SK-N-MC (cell line): ENCODE measurements around the gene STK39.

Source experiments
- DNase-seq: peaks from one replicate; pipeline ENCODE4 v3.0.0-alpha.2; 2011; ENCODE audit warnings: low read depth, low spot score
- H3K27ac ChIP-seq: fragments of 200-600 bp; sonication (generic); 2 replicates; pipeline ENCODE4 v1.5.1; 2016; ENCODE audit warnings: mixed run types
- H3K36me3 ChIP-seq: fragments of 200-600 bp; sonication (generic); 2 replicates; pipeline ENCODE4 v1.6.1; 2017; ENCODE audit warnings: antibody characterized with exemption, low read length, mixed read lengths; ENCODE audit not compliant: insufficient read depth
- H3K4me3 ChIP-seq: fragments of 200-600 bp; sonication (generic); 2 replicates; pipeline ENCODE4 v1.5.1; 2016
- H3K9ac ChIP-seq: fragments of 200-600 bp; sonication (generic); 2 replicates; pipeline ENCODE4 v1.8.0; 2017; ENCODE audit warnings: mixed run types, mixed read lengths; ENCODE audit not compliant: insufficient read length
- H3K9me3 ChIP-seq: fragments of 200-600 bp; sonication (generic); 2 replicates; pipeline ENCODE4 v1.6.1; 2017; ENCODE audit warnings: low read depth, mild to moderate bottlenecking, antibody characterized with exemption, low read length, moderate library complexity, mixed read lengths
- EZH2 ChIP-seq: fragments of 200-600 bp; sonication (generic); IDR thresholded peaks from one replicate; pipeline ENCODE4 v1.6.1; 2017; ENCODE audit warnings: antibody characterized with exemption
- FOXP2 ChIP-seq: optimal IDR thresholded peaks from 2 replicates; pipeline ENCODE3; 2011; ENCODE audit warnings: mild to moderate bottlenecking, moderate library complexity; ENCODE audit not compliant: insufficient read depth; ENCODE audit errors: extremely low read length, control extremely low read depth
- POLR2AphosphoS5 ChIP-seq: IDR thresholded peaks from 2 replicates; pipeline ENCODE4 v1.6.1; 2012; ENCODE audit warnings: mild to moderate bottlenecking, low read depth, low read length, borderline replicate concordance

STK39 gene

GRCh38 chr2:168079236-168079635 lies 168.2 kb downstream of the STK39 start:
- DNase-seq = no peak
- no peaks in the 10 kb centered on the region for H3K36me3 ChIP-seq
- TF ChIP-seq POLR2AphosphoS5 (no peak), FOXP2 (no peak)

DNA sequence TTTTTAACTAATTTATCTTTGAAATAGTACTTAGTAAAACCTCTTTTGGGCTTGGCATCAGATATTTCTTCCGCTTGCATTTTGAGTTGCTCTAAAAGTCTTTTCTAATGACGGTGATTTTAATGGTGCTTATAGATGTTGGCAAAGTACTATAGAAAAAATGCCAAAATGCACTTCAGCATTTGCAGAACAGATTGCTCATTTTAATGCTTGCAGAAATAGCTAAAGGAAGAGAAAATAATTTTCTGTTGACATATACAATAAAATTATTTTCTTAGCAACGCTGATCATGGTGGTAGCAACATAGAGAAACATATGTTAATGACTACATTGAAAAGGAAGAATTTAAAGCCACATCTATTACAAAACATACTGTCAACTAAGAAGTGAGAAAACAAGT lies 170.7 kb downstream of the STK39 start:
- Histone ChIP-seq H3K27ac (no peak overlapping the region), H3K9ac (no peak overlapping the region), H3K4me3 (no peak overlapping the region), H3K9me3 (no peaks in the 10 kb centered on the region), H3K36me3 (no peaks in the 10 kb centered on the region)
- no peak for DNase-seq
- TF ChIP-seq EZH2 (no peak), FOXP2 (no peak), POLR2AphosphoS5 (no peak)

More at GRCh38 chr2:168079236-168079635, 168.2 kb downstream of the STK39 start:
- H3K4me3 ChIP-seq = no peak overlapping the region
- H3K9ac ChIP-seq = no peak overlapping the region
- H3K9me3 ChIP-seq = no peaks in the 10 kb centered on the region
- H3K27ac ChIP-seq = no peak overlapping the region

GRCh38 chr2:168075446-168075845 lies 171.9 kb downstream of the STK39 start:
- no peak for DNase-seq
- no peaks in the 10 kb centered on the region for H3K9me3 ChIP-seq
- no peak overlapping the region for H3K27ac ChIP-seq
- TF ChIP-seq POLR2AphosphoS5 (no peak), EZH2 (no peak), FOXP2 (no peak)
- no peak overlapping the region for H3K4me3 ChIP-seq
- no peaks in the 10 kb centered on the region for H3K36me3 ChIP-seq
- no peak overlapping the region for H3K9ac ChIP-seq

- H3K36me3 ChIP-seq = no peaks in the 10 kb centered on the region
- DNase-seq = no peak
- H3K27ac ChIP-seq = no peak overlapping the region
- TF ChIP-seq EZH2 = no peak
- TF ChIP-seq FOXP2 = no peak
- no peak for TF ChIP-seq POLR2AphosphoS5
- H3K9ac ChIP-seq = no peak overlapping the region
- H3K9me3 ChIP-seq = no peaks in the 10 kb centered on the region
- no peak overlapping the region for H3K4me3 ChIP-seq
These were observed 174.6 kb downstream of the STK39 start for GRCh38 chr2:168072626-168073303.

DNA sequence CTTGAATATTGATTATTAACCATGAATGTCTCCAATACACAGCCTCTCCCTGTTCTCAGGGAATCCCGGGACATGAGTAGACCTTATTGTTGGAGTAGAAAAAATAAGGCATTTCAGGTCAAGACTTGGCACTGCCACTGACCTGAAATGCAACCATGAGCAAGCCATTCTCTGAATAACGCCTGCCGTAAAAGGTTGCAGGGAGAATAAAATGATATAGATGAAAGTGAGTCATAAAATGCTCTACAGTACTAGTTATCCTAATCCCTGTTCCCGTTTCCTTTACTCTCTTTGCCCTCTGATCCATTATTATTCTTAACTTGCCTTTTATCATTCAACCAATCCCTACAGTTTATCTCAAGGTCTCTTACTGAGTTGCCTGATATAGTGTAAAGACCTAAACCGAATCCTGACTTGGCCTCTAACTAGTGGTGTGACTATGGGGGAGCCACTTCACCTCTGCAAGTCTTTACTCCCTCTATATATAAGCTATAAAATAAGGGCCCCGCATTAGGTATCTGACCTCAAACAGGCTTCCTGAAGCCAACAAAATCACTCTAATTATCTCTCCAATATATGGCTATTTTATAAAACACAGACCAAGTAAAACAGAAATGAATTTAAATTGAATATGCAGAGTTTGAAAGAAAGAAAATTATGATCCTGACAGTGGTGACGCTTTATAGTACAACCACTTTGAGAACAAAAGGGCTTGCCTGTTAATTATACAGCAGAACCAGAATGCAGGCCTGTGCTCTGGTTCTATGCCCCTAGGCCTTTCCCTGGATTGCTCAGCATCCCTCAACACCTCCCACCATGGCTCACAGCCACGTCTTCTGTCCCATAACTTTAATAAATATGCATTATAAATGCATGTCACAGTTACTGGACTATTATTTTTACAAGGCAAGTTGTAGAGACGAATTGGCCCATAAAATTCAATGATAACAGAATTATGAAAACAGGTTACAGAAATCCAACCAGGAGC lies 183.1 kb downstream of the STK39 start:
- Histone ChIP-seq H3K9me3 (no peaks in the 10 kb centered on the region), H3K36me3 (0 out of 2 replicates have a peak, but pooled peaks cover 4% of the 10 kb centered on the region), H3K9ac (no peak overlapping the region), H3K4me3 (peak overlapping the region; percentile 36; the same call in 1 of the 2 replicates), H3K27ac (peak overlapping the region; percentile 72)
- TF ChIP-seq EZH2 (no peak), FOXP2 (no peak), POLR2AphosphoS5 (peak; percentile 67; the same call in 1 of the 2 replicates)
- DNase-seq = peak; percentile 63

- DNase-seq = no peak
- 0 out of 2 replicates have a peak, but pooled peaks cover 4% of the 10 kb centered on the region for H3K36me3 ChIP-seq
- TF ChIP-seq POLR2AphosphoS5 (no peak), FOXP2 (no peak), EZH2 (no peak)
These were observed 184.5 kb downstream of the STK39 start for GRCh38 chr2:168062936-168063335.

DNA sequence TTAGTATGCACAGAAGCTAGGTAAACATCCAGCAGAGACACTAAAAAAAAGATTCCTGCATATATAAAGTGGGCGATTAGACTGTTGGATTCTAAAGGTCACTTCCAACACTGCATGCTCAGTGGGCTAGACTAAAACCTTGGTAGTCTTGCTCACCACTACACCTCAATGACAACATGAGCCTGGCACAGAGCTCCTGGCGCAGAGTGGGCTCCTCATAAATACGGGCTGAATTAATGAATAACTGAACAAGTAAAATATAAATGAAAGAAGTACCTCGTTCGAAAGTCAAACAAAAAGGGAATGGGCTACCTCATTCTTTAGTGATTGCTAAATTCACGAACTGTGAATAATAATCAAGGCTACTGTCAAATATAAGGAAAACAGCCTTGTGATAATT lies 185.3 kb downstream of the STK39 start:
- 0 out of 2 replicates have a peak, but pooled peaks cover 4% of the 10 kb centered on the region for H3K36me3 ChIP-seq
- H3K9me3 ChIP-seq = no peaks in the 10 kb centered on the region
- H3K4me3 ChIP-seq = no peak overlapping the region
- DNase-seq = no peak
- TF ChIP-seq FOXP2 (no peak), EZH2 (no peak), POLR2AphosphoS5 (no peak)
- H3K9ac ChIP-seq = no peak overlapping the region
- H3K27ac ChIP-seq = no peak overlapping the region

More at GRCh38 chr2:168062936-168063335, 184.5 kb downstream of the STK39 start:
- Histone ChIP-seq H3K9ac (no peak overlapping the region), H3K27ac (no peak overlapping the region), H3K4me3 (no peak overlapping the region), H3K9me3 (no peaks in the 10 kb centered on the region)

DNA sequence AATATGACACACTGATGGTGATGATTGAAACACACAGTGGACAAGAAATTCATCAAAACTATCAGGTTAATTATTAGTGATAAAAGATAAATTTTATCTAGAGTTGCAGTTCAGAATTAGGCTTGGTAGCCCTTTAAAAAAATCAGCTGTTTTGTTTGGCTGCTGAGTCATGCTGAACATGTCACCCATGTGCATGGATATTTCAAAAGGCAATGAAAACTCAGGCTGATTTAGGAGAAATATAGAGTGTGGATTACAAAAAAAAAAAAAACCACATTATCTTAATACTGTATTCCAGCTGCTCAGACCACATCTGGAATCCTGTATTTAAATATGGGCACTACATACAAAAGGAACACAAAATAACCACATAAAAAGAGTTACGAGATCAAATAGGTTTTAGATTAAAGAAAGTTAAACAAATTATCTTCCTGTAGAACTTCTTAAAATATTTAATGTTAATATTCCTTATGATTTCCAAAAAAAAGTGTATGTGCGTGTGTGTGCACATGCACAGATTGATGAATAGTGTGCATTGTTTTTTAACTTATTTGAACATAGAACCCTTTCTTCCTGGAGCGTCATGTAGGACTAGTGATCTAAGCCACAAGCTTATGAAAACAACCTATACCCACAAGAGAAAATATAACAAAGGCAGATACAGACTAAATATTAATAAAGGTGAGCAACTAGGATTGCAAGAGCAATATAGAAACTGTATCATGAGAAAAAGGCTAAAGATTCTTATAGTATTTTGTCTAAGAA lies 186.2 kb downstream of the STK39 start:
- TF ChIP-seq POLR2AphosphoS5 (no peak), FOXP2 (no peak), EZH2 (no peak)
- no peak overlapping the region for H3K4me3 ChIP-seq

More for the DNA sequence above, 186.2 kb downstream of the STK39 start:
- Histone ChIP-seq H3K9ac (no peak overlapping the region), H3K36me3 (0 out of 2 replicates have a peak, but pooled peaks cover 4% of the 10 kb centered on the region), H3K9me3 (no peaks in the 10 kb centered on the region), H3K27ac (0 out of 2 replicates have a peak overlapping the region, but pooled peaks have one; percentile 11)
- no peak for DNase-seq
